Panc1 (cell line): ENCODE results near the gene OLFML3. TPM values are rescaled to one million over a fixed set of nuclear protein-coding genes. Genes with fewer than 3 reads are reported as not detected.
"Not testable (repeated sequence)": the region's sequence is repeated elsewhere in the genome, so short reads cannot be mapped to it uniquely, and the experiment has no call there.

Experiments
- ATAC-seq: fragments of 200-7000 bp; cut with Tn5 transposase; 2 replicates; pipeline ENCODE4 v1.9.1; 2020; ENCODE audit warnings: mild to moderate bottlenecking, moderate library complexity
- BruUV-seq: library from RNA; stranded (reverse); fragments of 400-500 nt; replicated peaks from 2 replicates; lab custom pipeline; 2021; lab: Mats Ljungman, UMichigan
- CTCF ChIA-PET: fragments of 300-600 bp; sonication (Branson Sonifier 250); formaldehyde crosslinking; loops from one replicate; lab custom pipeline; 2022; ENCODE audit warnings: antibody characterized with exemption; lab: Charles Lee
- POLR2A ChIA-PET: fragments of 300-600 bp; sonication (Branson Sonifier 250); formaldehyde crosslinking; loops from one replicate; lab custom pipeline; 2022; ENCODE audit warnings: antibody characterized with exemption; lab: Charles Lee
- DNase-seq: peaks from one replicate; pipeline ENCODE4 v3.0.0-alpha.2; 2010; ENCODE audit warnings: low read depth, low spot score
- H3K27ac ChIP-seq: 2 replicates; pipeline ENCODE4 v1.5.1; 2011; ENCODE audit warnings: mild to moderate bottlenecking, low read length, inconsistent platforms
- H3K27me3 ChIP-seq: fragments of 200-500 bp; sonication (Bioruptor generic); 2 replicates; pipeline ENCODE4 v1.6.0; 2014; ENCODE audit warnings: low read length, inconsistent platforms; ENCODE audit not compliant: control insufficient read depth, insufficient read depth
- H3K36me3 ChIP-seq: fragments of 200-500 bp; sonication (Bioruptor generic); 2 replicates; pipeline ENCODE4 v1.5.1; 2014; ENCODE audit warnings: inconsistent platforms, mild to moderate bottlenecking, low read length, moderate library complexity; ENCODE audit not compliant: control insufficient read depth, insufficient read depth
- H3K4me1 ChIP-seq: 2 replicates; pipeline ENCODE4 v1.5.1; 2011; ENCODE audit warnings: inconsistent platforms, mild to moderate bottlenecking, low read length, moderate library complexity; ENCODE audit not compliant: control insufficient read depth, insufficient read depth
- H3K4me3 ChIP-seq, 2 experiments: 2 replicates each; pipeline ENCODE4 v1.5.1; 2011 to 2012; ENCODE audit warnings: low read depth in 2 of 2, low read length in 2 of 2, mild to moderate bottlenecking in 2 of 2, inconsistent platforms in 1 of 2, moderate library complexity in 1 of 2
- H3K9me3 ChIP-seq: fragments of 200-500 bp; sonication (Bioruptor generic); 2 replicates; pipeline ENCODE4 v1.5.1; 2014; ENCODE audit warnings: low read depth, mild to moderate bottlenecking, inconsistent platforms, low read length, moderate library complexity; ENCODE audit not compliant: control insufficient read depth, insufficient read depth
- POLR2AphosphoS5 ChIP-seq: IDR thresholded peaks from 2 replicates; pipeline ENCODE4 v1.6.1; 2012; ENCODE audit warnings: mild to moderate bottlenecking, low read depth, low read length, moderate library complexity
- SIN3A ChIP-seq: IDR thresholded peaks from 2 replicates; pipeline ENCODE4 v1.6.1; 2012; ENCODE audit warnings: low read depth, mild to moderate bottlenecking, low read length, moderate library complexity, borderline replicate concordance; ENCODE audit not compliant: insufficient read depth
- TCF7L2 ChIP-seq: IDR thresholded peaks from 2 replicates; pipeline ENCODE4 v1.6.1; 2011; ENCODE audit warnings: mild to moderate bottlenecking, low read depth, low read length, inconsistent platforms
- in situ Hi-C: cut with HindIII; loops from 2 replicates; pipeline ENCODE4 v1.10.0; 2016; ENCODE audit warnings: low sequenced_read_pairs, low pct_unique_long_range_greater_than_20kb
- intact Hi-C: fragments of 100-400 bp; cut with micrococcal nuclease; formaldehyde crosslinking; loops from one replicate; pipeline ENCODE4 v1.10.0; 2022; ENCODE audit not compliant: unreplicated experiment
- total RNA-seq: library from RNA; stranded (reverse); gene quantifications from one replicate; pipeline ENCODE4 v1.2.1, GENCODE V29; 2021; ENCODE audit not compliant: unreplicated experiment
- TF ChIP-seq, protein P1 (sequence below), 2 experiments: IDR thresholded peaks; 2 replicates each; pipeline ENCODE4 v1.6.1; 2011 to 2012; ENCODE audit warnings: low read depth in 2 of 2, control low read depth in 1 of 2, low read length in 1 of 2, mild to moderate bottlenecking in 1 of 2, moderate library complexity in 1 of 2; ENCODE audit not compliant: insufficient read depth in 1 of 2
- TF ChIP-seq, protein P2 (sequence below): fragments of 450-650 bp; IDR thresholded peaks from 2 replicates; pipeline ENCODE4 v1.5.1; 2017; ENCODE audit warnings: mild to moderate bottlenecking

Gene OLFML3
- total RNA-seq, 1 experiment from 2014 or later: 0.15 TPM

DNA sequence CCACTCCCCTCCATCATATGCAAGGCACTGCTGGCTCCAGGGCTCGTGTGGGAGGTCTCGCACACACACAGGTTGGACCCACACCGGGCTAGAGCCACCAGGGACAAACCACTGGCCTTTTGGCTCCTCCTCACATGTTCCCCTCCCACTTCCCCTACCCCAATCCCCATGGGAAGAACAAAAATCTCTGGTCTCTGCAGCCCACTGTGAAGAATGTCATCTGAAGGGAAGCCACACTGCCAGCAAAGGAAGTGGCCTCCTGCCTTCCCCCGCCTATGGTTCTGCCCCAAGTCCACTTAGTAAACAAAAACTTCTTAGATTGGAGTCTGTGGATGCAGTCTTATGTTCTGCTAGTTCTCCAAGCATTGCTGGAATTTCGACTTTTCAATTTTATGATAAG is 24.2 kb downstream of the OLFML3 start:
- POLR2A ChIA-PET: no interaction called here
- H3K4me3 ChIP-seq: no peak overlapping the region
- no peak for TF ChIP-seq SIN3A
- no peak for TF ChIP-seq POLR2AphosphoS5
- TF ChIP-seq TCF7L2: no peak
- TF ChIP-seq, protein P1, sequence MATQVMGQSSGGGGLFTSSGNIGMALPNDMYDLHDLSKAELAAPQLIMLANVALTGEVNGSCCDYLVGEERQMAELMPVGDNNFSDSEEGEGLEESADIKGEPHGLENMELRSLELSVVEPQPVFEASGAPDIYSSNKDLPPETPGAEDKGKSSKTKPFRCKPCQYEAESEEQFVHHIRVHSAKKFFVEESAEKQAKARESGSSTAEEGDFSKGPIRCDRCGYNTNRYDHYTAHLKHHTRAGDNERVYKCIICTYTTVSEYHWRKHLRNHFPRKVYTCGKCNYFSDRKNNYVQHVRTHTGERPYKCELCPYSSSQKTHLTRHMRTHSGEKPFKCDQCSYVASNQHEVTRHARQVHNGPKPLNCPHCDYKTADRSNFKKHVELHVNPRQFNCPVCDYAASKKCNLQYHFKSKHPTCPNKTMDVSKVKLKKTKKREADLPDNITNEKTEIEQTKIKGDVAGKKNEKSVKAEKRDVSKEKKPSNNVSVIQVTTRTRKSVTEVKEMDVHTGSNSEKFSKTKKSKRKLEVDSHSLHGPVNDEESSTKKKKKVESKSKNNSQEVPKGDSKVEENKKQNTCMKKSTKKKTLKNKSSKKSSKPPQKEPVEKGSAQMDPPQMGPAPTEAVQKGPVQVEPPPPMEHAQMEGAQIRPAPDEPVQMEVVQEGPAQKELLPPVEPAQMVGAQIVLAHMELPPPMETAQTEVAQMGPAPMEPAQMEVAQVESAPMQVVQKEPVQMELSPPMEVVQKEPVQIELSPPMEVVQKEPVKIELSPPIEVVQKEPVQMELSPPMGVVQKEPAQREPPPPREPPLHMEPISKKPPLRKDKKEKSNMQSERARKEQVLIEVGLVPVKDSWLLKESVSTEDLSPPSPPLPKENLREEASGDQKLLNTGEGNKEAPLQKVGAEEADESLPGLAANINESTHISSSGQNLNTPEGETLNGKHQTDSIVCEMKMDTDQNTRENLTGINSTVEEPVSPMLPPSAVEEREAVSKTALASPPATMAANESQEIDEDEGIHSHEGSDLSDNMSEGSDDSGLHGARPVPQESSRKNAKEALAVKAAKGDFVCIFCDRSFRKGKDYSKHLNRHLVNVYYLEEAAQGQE (IDR thresholded peaks at IDR 0.05; ENCODE audit: insufficient read depth in 1 of 2, low read depth in 2 of 2, low read length in 1 of 2): no peak
- TF ChIP-seq, protein P2, sequence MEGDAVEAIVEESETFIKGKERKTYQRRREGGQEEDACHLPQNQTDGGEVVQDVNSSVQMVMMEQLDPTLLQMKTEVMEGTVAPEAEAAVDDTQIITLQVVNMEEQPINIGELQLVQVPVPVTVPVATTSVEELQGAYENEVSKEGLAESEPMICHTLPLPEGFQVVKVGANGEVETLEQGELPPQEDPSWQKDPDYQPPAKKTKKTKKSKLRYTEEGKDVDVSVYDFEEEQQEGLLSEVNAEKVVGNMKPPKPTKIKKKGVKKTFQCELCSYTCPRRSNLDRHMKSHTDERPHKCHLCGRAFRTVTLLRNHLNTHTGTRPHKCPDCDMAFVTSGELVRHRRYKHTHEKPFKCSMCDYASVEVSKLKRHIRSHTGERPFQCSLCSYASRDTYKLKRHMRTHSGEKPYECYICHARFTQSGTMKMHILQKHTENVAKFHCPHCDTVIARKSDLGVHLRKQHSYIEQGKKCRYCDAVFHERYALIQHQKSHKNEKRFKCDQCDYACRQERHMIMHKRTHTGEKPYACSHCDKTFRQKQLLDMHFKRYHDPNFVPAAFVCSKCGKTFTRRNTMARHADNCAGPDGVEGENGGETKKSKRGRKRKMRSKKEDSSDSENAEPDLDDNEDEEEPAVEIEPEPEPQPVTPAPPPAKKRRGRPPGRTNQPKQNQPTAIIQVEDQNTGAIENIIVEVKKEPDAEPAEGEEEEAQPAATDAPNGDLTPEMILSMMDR: no peak
- intact Hi-C loops (no loop called here), in situ Hi-C loops (no loop called here)
- BruUV-seq: no TSS peak
- H3K9me3 ChIP-seq: no peaks in the 10 kb centered on the region
- H3K27me3 ChIP-seq: no peaks in the 10 kb centered on the region
- H3K4me1 ChIP-seq: no peaks in the 10 kb centered on the region
- H3K27ac ChIP-seq: no peak overlapping the region
- no peak for DNase-seq
- CTCF ChIA-PET: interaction anchor here (0.5 kb wide), 1 partner anchor 111 kb away, joined by 4 read pairs; no protein-coding TSS in a partner anchor
- no peak for ATAC-seq
- H3K36me3 ChIP-seq: no peaks in the 10 kb centered on the region

DNA sequence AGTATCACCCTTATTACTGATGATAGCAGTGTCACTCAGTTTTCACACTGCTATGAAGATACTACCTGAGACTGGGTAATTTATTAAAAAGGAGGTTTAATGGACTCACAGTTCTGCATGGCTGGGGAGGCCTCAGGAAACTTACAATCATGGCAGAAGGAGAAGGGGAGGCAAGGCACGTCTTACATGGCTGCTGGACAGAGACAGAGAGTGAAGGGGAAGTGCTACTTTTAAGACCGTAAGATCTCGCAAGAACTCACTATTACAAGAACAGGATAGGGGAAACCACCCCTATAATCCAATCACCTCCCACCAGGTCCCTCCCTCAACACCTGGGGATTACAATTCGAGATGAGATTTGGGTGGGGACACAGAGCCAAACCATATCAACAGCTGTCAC is 27.6 kb downstream of the OLFML3 start:
- DNase-seq, ATAC-seq, H3K27ac ChIP-seq, intact Hi-C loops, CTCF ChIA-PET, H3K9me3 ChIP-seq, H3K4me3 ChIP-seq, BruUV-seq, in situ Hi-C loops, H3K36me3 ChIP-seq, H3K4me1 ChIP-seq, H3K27me3 ChIP-seq: not testable (repeated sequence)
- POLR2A ChIA-PET: interaction anchor here (0.7 kb wide), 1 partner anchor 445 kb away, joined by 9 read pairs; no protein-coding TSS in a partner anchor

DNA sequence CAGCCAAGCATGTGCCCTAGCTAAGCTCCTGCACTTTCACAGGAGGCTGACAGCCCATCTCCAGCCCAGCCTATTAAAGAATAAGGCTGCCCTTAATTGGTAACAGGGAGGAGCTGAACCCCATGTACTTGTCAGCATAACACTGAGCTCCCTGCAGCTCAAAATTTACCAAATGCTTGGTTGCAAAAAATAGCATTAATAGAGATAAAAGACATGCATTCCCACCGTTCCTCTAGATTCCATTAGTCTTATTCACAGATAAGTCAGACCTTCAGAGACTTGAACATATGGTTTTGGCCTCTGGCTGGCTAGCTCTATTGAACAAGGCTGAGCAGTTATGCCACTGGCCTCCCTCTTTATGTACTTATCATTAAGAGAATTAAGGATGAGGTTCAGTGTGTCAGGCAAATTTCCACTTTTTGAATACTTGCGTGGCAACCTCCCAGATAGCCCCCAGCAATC is 29.2 kb downstream of the OLFML3 start:
- no peaks in the 10 kb centered on the region for H3K9me3 ChIP-seq
- intact Hi-C loops: no loop called here
- no peak overlapping the region for H3K4me3 ChIP-seq
- ChIA-PET POLR2A (no interaction called here), CTCF (no interaction called here)
- DNase-seq: no peak
- no peaks in the 10 kb centered on the region for H3K4me1 ChIP-seq
- no TSS peak for BruUV-seq
- TF ChIP-seq SIN3A: no peak
- no peak for TF ChIP-seq POLR2AphosphoS5
- TF ChIP-seq TCF7L2: no peak
- TF ChIP-seq, protein P2: no peak
- TF ChIP-seq, protein P1 (IDR thresholded peaks at IDR 0.05; ENCODE audit: insufficient read depth in 1 of 2, low read depth in 2 of 2, low read length in 1 of 2): no peak
- H3K27me3 ChIP-seq: no peaks in the 10 kb centered on the region
- in situ Hi-C loops: no loop called here
- H3K27ac ChIP-seq: no peak overlapping the region
- H3K36me3 ChIP-seq: no peaks in the 10 kb centered on the region
- ATAC-seq: no peak
